Skeletal muscle cell (primary cell): Measurements from ENCODE around the gene RBM15.

Experiments
- DNase-seq: peaks from one replicate; pipeline ENCODE4 v3.0.0-alpha.2; 2010; ENCODE audit warnings: low read depth
- H3K4me3 ChIP-seq: 2 replicates; pipeline ENCODE4 v1.5.1; 2011; ENCODE audit warnings: low read depth, mild to moderate bottlenecking, control low read depth, low read length, moderate library complexity

The RBM15 gene

DNA sequence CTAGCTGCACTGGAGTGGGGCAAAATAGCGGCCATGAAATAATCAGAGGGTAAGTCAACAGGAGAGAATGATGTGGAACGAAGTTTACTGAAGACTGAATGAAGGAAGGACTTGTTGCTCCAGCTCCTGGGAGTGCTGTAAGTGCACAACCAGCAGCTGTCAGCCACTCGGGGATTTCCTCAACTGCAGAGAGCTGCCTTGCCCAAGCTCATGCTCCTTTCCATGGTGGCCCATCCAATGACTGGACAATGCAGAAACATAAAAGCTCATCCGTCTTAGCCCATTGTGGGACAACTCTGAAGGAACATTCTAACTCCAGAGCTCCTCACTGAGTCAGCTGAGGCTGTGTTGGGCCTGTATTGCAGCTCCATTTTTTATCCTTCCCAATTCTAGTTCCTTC, 21.1 kb upstream of the RBM15 start:
- H3K4me3 ChIP-seq: no peak overlapping the region
- no peak for DNase-seq

- no peak overlapping the region for H3K4me3 ChIP-seq
- no peak for DNase-seq
Measured at GRCh38 chr1:110319332-110320167, 19.6 kb upstream of the RBM15 start.

DNA sequence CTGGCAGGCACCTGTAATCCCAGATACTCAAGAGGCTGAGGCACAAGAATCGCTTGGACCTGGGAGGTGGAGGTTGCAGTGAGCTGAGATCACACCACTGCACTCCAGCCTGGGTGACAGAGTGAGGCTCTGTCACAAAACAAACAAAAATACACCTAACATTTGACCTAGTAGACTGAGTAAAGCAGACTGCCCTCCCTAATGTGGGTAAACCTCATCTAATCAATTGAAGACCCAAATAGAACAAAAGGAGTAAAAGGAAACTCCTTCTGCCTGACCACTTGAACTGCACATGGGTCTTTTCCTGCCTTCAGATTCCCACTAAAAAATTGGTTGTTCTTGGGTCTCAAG, 19.0 kb upstream of the RBM15 start:
- no peak for DNase-seq
- no peak overlapping the region for H3K4me3 ChIP-seq

- no peak overlapping the region for H3K4me3 ChIP-seq
- DNase-seq: no peak
Measured at GRCh38 chr1:110321045-110321444, 18.1 kb upstream of the RBM15 start.

- DNase-seq: no peak
- H3K4me3 ChIP-seq: no peak overlapping the region
Measured at GRCh38 chr1:110321846-110322245, 17.3 kb upstream of the RBM15 start.

GRCh38 chr1:110324667-110325066, 14.5 kb upstream of the RBM15 start:
- no peak for DNase-seq
- no peak overlapping the region for H3K4me3 ChIP-seq

- DNase-seq: no peak
- H3K4me3 ChIP-seq: no peak overlapping the region
Measured at GRCh38 chr1:110326826-110327225, 12.4 kb upstream of the RBM15 start.

DNA sequence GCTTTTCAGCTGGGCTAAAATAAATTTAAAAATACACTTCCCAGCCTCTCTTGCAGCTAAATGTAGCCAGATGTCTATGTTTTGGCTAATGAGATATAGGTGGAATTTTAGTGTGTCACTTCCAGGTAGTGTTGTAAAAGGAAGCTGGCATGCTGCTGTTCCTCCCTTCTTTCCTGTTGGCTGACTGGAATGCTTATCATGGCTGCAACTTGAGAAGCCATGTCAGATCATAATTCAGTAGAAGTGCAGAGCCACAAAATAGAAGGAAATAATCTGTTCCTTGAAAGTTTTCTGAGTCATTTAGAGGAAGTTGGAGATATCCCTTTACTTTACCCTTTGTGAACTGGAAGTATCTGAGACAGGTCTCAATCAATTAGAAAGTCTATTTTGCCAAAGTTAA, 10.9 kb upstream of the RBM15 start:
- DNase-seq: no peak
- no peak overlapping the region for H3K4me3 ChIP-seq

- no peak overlapping the region for H3K4me3 ChIP-seq
- DNase-seq: no peak
Measured at GRCh38 chr1:110328700-110329099, 10.5 kb upstream of the RBM15 start.

DNA sequence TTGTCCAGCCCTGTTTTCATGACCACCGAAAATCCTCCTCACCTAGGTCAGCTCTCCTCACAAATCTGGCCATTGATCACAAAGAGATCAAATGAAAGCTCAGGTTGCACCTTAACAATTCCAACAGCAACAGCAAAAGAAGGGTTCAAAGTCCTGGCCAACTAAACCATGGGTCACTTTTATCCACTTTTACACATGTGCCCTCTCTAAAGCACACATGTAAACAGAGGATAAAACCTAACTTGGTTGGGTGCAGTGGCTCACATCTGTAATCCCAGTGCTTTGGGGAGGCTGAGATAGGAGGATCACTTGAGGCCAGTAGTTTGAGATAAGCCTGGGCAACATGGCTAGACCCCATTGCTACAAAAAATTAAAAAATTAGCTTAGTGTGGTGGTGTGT, 3.9 kb upstream of the RBM15 start:
- no peak for DNase-seq
- no peak overlapping the region for H3K4me3 ChIP-seq

- H3K4me3 ChIP-seq: no peak overlapping the region
- DNase-seq: no peak
Measured at GRCh38 chr1:110336300-110337039, 2.7 kb upstream of the RBM15 start.

GRCh38 chr1:110337704-110338308, 1.4 kb upstream of the RBM15 start:
- peak overlapping the region; percentile 74 for H3K4me3 ChIP-seq
- DNase-seq: no peak

- no peak for DNase-seq
- peak overlapping the region; percentile 74 for H3K4me3 ChIP-seq
Measured at GRCh38 chr1:110338309-110338885, 780 bp upstream of the RBM15 start.

GRCh38 chr1:110339407-110340206, 430 bp downstream of the RBM15 start:
- peak overlapping the region; percentile 92 for H3K4me3 ChIP-seq
- no peak for DNase-seq

GRCh38 chr1:110340207-110340468, 961 bp downstream of the RBM15 start:
- H3K4me3 ChIP-seq: peak overlapping the region; percentile 92
- DNase-seq: no peak

DNA sequence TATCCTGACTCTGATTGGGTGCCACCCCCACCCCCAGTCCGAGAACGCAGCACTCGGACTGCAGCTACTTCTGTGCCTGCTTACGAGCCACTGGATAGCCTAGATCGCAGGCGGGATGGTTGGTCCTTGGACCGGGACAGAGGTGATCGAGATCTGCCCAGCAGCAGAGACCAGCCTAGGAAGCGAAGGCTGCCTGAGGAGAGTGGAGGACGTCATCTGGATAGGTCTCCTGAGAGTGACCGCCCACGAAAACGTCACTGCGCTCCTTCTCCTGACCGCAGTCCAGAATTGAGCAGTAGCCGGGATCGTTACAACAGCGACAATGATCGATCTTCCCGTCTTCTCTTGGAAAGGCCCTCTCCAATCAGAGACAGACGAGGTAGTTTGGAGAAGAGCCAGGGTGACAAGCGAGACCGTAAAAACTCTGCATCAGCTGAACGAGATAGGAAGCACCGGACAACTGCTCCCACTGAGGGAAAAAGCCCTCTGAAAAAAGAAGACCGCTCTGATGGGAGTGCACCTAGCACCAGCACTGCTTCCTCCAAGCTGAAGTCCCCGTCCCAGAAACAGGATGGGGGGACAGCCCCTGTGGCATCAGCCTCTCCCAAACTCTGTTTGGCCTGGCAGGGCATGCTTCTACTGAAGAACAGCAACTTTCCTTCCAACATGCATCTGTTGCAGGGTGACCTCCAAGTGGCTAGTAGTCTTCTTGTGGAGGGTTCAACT, 2.1 kb downstream of the RBM15 start:
- no peak for DNase-seq
- peak overlapping the region; percentile 22 for H3K4me3 ChIP-seq

- no peak for DNase-seq
- peak overlapping the region; percentile 22 for H3K4me3 ChIP-seq
Measured at GRCh38 chr1:110341872-110342331, 2.7 kb downstream of the RBM15 start.

DNA sequence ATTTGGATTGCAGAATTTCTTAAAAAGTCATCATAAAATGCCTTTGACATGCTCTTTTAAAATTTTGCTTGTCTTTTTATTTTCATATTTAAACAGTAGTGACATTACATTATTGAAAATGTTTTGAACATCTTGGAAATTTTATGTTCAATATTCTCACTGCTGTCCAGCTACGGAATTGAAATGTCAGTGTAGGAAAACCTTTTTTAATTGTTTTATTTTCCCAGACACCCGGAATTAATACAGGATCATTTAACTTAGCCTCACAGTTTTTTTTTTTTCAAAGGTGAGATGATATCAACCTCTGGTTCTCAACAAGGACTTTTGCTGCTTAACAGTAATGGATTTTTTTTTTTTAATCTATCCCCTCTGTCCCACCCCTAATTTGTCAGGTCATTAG, 4.1 kb downstream of the RBM15 start:
- no peak overlapping the region for H3K4me3 ChIP-seq
- DNase-seq: no peak

- H3K4me3 ChIP-seq: no peak overlapping the region
- DNase-seq: no peak
Measured at GRCh38 chr1:110344152-110344551, 5.0 kb downstream of the RBM15 start.
